GM19351 (cell line): Measurements from ENCODE around the gene SUSD3.

Source experiments
- ATAC-seq: cut with Tn5 transposase; IDR thresholded peaks from one replicate; pipeline ENCODE4 v1.9.1; 2021; ENCODE audit warnings: mild to moderate bottlenecking, moderate library complexity; ENCODE audit not compliant: unreplicated experiment

SUSD3 gene

DNA sequence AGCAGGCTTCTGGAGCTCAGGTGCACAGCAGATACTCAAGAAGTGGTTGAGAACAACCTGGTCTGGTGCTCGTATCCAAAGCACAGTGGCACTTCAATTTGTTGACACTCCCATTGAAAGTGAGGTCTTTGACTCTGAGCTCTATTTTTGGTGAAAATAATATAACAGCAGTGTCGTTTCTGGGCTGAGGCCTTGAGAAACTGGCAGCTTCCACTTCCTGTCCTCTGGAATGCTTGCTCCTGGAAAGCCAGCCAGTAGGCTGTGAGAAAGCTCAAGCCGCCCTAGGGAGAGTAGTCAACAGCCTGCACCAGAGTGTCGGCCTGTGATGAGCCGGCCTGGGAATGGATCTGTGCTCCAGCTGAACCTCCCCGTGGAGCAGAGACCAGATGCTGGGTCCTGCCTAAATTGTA is 6.8 kb upstream of the SUSD3 start:
- ATAC-seq = no peak

DNA sequence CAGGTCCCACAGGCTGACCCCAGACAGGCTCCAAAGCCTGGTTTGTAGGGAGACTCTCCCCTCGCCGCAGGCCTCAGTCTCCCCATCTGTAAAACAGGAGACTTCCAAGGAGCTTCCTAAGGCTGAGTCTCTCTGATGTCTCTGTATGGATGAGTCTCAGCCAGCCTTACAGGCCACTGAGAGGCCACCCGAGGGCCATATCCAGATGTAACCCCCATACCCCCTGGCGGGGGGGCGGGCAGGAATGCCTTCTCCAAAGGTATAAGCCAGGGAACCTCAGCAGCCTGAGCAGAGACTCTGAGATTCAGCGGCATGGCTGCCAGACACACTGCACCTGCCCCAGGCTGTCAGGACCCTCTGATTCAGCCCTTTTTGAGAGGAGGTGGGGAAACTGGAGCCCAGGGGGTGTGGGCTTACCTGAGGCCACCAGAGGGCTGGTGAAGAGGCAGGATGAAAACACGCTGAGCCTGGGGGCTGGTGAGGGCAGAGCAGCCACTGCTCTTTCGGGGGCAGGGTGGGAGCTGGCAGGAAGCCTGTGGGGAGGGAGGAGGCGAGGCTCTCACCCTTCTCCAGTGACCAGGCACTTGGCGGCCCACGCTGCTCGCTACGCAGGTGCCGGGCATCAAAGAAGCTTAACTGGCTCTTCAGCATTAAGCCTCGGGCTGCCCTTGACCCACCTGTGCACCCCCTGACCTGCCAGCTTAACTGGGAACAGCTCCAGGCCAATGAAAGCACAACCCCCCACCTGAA is 5.5 kb upstream of the SUSD3 start:
- no peak for ATAC-seq

- no peak for ATAC-seq
Observed at GRCh38 chr9:93053781-93054331, 4.6 kb upstream of the SUSD3 start.

GRCh38 chr9:93054758-93055704 is 3.5 kb upstream of the SUSD3 start:
- no peak for ATAC-seq

- no peak for ATAC-seq
Observed at GRCh38 chr9:93057042-93057702, 1.3 kb upstream of the SUSD3 start.

GRCh38 chr9:93057703-93058354 is 672 bp upstream of the SUSD3 start:
- ATAC-seq = peak; percentile 8

DNA sequence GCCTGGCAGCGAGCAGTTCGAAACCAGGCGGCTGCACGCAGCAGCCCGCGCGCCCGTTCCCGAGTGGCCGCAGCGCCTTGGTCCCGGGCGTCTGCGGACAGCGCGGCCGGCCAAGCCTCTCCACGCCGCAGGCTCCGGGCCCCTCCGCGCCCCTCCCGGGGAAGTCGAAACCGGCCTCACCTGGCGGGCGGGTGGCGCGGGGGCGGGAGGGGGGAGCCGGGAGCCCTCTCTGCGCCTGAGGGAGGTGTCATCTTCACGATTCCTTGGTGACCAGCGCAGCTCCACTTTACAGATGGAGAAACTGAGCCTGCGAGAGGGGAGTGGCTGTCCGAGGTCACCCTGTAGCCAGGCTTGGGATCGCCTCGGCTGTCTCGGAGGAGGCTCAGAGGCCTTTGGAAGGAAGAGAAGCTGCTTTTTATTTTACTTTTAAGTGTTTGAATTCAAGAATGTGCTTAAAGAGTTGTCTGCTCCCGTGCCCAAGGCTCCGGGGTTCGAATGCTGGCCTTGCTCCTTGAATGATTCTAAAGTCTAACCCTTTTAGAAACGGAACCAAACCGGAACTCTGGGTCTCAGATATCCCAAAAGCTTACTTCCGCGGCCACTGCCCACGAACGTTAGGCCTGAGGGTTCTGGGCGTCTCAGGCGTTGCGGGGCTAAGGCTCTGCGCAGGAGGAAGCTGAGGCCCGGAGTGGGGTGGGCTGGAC is 662 bp downstream of the SUSD3 start:
- ATAC-seq = no peak

GRCh38 chr9:93059715-93060578 is 1.4 kb downstream of the SUSD3 start:
- no peak for ATAC-seq

GRCh38 chr9:93060746-93061259 is 2.3 kb downstream of the SUSD3 start:
- no peak for ATAC-seq

DNA sequence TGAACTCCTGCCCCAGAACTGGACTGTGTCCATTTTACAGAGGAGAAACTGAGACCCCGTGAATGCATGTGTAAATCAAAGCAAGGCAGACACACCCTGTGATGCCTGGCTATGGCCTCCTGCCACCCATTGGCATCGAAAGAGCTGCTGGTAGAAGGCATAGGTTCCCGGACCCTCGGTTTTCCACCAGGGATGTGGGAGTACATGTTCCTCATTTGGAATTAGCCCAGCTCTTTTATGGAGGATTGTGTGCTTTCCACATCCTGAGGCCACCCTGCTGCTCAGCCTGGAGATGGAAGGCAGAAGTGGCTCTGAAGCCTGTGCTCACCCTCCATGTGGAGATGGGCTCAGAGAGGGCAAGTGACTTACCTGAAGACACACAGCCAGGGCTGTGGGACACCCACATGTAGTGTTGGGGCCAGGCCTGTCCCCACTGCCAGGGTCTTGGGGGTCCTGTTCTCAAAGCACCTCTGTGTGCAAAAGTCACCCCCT is 2.8 kb downstream of the SUSD3 start:
- ATAC-seq = no peak

DNA sequence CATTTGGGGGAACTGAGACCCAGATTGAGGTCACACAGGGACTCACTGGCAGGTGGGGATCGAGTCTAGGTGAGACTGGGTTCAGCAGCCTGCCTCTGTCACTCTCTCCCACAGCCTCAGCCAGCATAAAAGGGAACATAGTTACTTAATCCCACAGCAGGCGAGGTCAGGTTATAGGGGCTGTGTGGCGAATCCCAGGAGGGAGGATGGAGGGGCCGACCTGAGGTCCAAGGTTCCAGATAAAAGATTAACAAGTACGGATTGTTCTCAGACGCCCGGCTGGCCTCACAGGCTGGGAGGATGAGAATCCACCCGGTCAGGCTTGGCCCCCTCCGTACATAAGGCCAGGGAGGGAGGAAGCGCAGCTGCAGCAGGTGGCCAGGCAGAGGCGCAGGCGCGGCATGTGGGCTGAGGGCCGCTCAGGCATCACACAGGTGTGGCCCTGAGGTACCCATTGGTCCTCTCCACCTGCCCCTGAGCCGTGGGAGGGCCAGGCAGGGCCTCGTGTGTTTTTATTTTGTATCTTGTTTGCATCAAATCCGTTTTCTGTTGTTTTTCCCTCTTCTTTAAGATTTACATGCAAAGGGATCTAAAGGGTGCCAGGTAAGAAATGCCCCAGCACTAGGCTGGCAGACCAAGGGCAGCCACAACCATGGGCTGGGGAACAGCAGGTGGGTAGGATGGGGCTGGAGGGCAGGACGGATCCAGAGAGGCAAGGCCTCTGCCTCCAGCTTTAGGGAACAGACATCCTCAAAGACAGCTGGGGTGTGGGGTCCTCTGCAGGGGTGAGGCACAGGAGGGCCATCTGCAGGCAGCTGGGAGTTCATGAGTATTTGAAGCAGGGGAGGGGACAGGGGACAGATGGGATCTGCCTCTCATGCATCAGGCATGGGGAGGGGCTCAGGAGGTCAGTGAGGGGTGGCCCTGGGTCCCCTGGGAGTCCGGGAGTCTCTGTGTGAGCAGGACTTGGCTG is 3.6 kb downstream of the SUSD3 start:
- ATAC-seq = no peak

- ATAC-seq = peak; percentile 90
Observed at GRCh38 chr9:93064392-93065134, 6.1 kb downstream of the SUSD3 start.

- no peak for ATAC-seq
Observed at GRCh38 chr9:93065135-93065720, 6.7 kb downstream of the SUSD3 start.

DNA sequence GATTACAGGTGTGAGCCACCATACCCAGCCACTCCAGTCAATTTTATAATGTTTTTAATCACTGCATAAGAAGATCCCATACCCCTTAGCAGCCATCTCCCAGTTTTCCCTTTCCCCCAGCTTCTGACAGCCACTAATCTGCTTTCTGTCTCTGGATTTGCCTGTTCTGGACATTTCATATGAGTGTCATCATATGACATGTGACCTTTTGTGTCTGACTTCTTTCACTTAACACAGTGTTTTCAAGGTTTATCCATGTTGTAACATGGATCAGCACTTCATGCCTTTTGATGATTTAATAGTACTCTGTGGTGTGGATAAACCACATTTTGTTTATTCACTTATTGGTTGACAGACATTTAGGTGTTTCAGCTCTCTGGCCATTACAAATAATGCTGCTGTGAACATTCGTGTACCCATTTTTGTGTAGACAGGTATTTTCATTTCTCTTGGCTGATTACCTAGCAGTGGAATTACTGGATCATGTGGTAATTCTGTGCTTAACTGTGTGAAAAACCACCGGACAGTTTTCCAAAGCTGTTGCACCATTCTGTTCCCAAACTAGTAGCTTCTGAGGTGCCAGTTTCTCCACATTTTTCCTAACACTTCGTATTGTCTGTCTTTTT is 8.6 kb downstream of the SUSD3 start:
- ATAC-seq = no peak

DNA sequence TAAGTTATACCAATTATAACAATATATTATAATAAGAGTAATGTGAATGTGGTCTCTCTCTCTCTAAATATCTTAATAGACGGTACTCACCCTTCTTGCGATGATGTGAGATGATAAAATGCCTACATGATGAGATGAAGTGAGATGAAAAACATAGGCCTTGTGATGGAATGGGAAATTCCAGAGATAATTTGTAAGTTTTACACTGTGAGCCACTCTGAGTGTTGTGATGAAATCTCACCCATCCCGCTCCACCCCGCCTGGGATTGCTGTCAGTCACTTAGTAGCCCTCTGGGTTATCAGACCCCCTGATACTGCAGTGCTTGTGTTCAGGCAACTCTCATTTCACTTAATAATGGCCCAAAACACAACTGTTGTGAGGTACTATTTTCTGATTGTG is 10.5 kb downstream of the SUSD3 start:
- no peak for ATAC-seq

DNA sequence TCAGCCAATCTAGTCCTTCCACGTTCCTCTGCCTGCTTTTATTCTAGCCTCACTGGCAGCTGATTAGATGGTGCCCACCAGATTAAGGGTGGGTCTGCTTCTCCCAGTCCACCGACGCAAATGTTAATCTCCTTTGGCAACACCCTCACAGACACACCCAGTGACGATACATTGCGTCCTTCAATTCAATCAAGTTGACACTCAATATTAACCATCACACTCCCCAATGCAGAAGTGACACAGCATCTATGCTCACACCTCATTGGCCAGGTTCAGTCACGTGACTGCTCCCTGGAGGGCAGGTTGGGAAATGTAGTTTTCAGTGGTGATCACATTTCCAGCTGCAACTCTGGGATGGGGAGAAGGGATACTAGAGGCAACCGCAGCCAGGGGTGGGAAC is 13.0 kb downstream of the SUSD3 start:
- ATAC-seq = no peak
